ENCODE data around the gene SRSF10. TPM values are rescaled to one million over a fixed set of nuclear protein-coding genes. Genes with fewer than 3 reads are reported as not detected.
A peak's percentile ranks its signal among the peaks of the same experiment; 100 is the strongest.

Gene SRSF10
- total and polyA plus RNA-seq, 2 donors (not counting 1 experiment from before 2014, with no cell fraction given) = 93.5 to 113 TPM

DNA sequence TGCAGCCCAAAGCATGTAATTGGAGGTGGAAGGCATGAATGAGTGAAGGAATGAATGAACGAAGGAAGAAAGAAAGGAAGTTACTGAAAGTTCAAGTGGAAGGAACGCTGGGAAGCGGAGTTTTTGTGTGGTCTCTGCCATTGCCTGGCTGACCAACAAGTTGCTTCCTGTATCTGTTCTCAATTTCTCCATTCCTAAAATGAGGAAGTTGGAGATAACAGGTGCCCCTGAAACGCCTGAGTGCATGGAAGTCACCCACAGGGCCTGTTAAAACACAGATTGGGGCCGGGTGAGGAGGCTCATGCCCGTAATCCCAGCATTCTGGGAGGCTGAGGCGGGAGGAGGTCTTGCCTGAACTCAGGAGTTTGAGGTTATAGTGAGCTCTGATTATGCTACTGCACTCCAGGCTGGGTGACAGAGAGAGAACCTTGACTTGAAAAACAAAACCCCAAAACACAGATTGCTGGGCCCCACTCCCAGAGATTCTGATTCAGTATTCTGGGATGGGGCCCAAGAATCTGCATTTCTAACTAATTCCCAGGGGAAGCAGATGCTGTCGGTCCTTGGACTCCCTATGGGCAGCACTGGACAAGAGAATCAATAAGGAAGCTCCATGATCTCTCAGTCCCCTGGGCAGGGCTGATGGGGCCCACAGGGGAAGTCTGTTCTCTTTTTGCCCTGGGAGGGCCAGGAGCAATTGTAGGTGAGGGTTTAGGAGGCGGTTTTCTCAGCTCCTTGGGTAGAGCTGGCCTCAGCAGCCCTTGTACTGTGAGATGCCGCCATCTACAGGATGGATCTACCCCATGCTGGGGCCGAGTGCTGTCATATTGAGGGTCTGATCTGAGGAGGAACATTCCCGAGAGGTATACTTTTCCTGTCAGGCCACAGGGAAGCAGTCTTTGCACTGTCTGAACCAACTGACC is 63.7 kb downstream of the SRSF10 start:
- Histone ChIP-seq H3K36me3 (ENCODE audit: control insufficient read depth, insufficient read depth, low read length) (no peaks in the 10 kb centered on the region), H3K4me2 (ENCODE audit: extremely low read depth, insufficient read depth, low read length) (no peak overlapping the region), H4K20me1 (ENCODE audit: control insufficient read depth, extremely low read depth, insufficient read depth, low read length) (no peaks in the 10 kb centered on the region), H3K27me3 (ENCODE audit: control insufficient read depth, insufficient read depth, low read length) (no peaks in the 10 kb centered on the region), H3K9me3 (ENCODE audit: control insufficient read depth, insufficient read depth, low read depth, low read length) (no peaks in the 10 kb centered on the region), H3K9ac (ENCODE audit: insufficient read depth, low read length) (no peak overlapping the region), H3K27ac (ENCODE audit: insufficient read depth, low read length) (no peak overlapping the region), H3K4me3 (replicated peaks in 1 of 4; ENCODE audit: control extremely low read depth in 1 of 4, insufficient read depth in 1 of 4, low read depth in 3 of 4, low read length in 4 of 4) (no peak overlapping the region), H3K79me2 (ENCODE audit: control insufficient read depth, insufficient read depth, low read length) (no peaks in the 10 kb centered on the region), H2AFZ (ENCODE audit: low read length) (no peak overlapping the region), H3K4me1 (ENCODE audit: control insufficient read depth, extremely low read depth, insufficient read depth, low read length) (no peaks in the 10 kb centered on the region)
- DNase-seq (ENCODE audit: low read depth in 2 of 2) = peak; percentile 60 to 68
- no peak for TF ChIP-seq EZH2 (IDR thresholded peaks at IDR 0.05; ENCODE audit: low read length, missing control alignments)
- TF ChIP-seq, protein P1, sequence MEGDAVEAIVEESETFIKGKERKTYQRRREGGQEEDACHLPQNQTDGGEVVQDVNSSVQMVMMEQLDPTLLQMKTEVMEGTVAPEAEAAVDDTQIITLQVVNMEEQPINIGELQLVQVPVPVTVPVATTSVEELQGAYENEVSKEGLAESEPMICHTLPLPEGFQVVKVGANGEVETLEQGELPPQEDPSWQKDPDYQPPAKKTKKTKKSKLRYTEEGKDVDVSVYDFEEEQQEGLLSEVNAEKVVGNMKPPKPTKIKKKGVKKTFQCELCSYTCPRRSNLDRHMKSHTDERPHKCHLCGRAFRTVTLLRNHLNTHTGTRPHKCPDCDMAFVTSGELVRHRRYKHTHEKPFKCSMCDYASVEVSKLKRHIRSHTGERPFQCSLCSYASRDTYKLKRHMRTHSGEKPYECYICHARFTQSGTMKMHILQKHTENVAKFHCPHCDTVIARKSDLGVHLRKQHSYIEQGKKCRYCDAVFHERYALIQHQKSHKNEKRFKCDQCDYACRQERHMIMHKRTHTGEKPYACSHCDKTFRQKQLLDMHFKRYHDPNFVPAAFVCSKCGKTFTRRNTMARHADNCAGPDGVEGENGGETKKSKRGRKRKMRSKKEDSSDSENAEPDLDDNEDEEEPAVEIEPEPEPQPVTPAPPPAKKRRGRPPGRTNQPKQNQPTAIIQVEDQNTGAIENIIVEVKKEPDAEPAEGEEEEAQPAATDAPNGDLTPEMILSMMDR (conservative IDR thresholded peaks at IDR 0.05 in 1 of 2, IDR thresholded peaks at IDR 0.05 in 1 of 2; ENCODE audit: low read depth in 1 of 2, low read length in 2 of 2) = peak; percentile 61 to 66

- H3K9ac ChIP-seq (ENCODE audit: insufficient read depth, low read length) = no peak overlapping the region
- H3K27ac ChIP-seq (ENCODE audit: insufficient read depth, low read length) = no peak overlapping the region
- TF ChIP-seq EZH2 (IDR thresholded peaks at IDR 0.05; ENCODE audit: low read length, missing control alignments) = no peak
- TF ChIP-seq, protein P1 (conservative IDR thresholded peaks at IDR 0.05 in 1 of 2, IDR thresholded peaks at IDR 0.05 in 1 of 2; ENCODE audit: low read depth in 1 of 2, low read length in 2 of 2) = no peak
- no peaks in the 10 kb centered on the region for H3K79me2 ChIP-seq (ENCODE audit: control insufficient read depth, insufficient read depth, low read length)
- no peaks in the 10 kb centered on the region for H3K36me3 ChIP-seq (ENCODE audit: control insufficient read depth, insufficient read depth, low read length)
- H2AFZ ChIP-seq (ENCODE audit: low read length) = no peak overlapping the region
- no peaks in the 10 kb centered on the region for H3K4me1 ChIP-seq (ENCODE audit: control insufficient read depth, extremely low read depth, insufficient read depth, low read length)
- H3K4me2 ChIP-seq (ENCODE audit: extremely low read depth, insufficient read depth, low read length) = no peak overlapping the region
- no peaks in the 10 kb centered on the region for H3K9me3 ChIP-seq (ENCODE audit: control insufficient read depth, insufficient read depth, low read depth, low read length)
- no peak for DNase-seq (ENCODE audit: low read depth in 2 of 2)
- H4K20me1 ChIP-seq (ENCODE audit: control insufficient read depth, extremely low read depth, insufficient read depth, low read length) = no peaks in the 10 kb centered on the region
- no peak overlapping the region for H3K4me3 ChIP-seq (replicated peaks in 1 of 4; ENCODE audit: control extremely low read depth in 1 of 4, insufficient read depth in 1 of 4, low read depth in 3 of 4, low read length in 4 of 4)
- H3K27me3 ChIP-seq (ENCODE audit: control insufficient read depth, insufficient read depth, low read length) = no peaks in the 10 kb centered on the region
Observed at GRCh38 chr1:23915466-23915865, 64.7 kb downstream of the SRSF10 start.

DNA sequence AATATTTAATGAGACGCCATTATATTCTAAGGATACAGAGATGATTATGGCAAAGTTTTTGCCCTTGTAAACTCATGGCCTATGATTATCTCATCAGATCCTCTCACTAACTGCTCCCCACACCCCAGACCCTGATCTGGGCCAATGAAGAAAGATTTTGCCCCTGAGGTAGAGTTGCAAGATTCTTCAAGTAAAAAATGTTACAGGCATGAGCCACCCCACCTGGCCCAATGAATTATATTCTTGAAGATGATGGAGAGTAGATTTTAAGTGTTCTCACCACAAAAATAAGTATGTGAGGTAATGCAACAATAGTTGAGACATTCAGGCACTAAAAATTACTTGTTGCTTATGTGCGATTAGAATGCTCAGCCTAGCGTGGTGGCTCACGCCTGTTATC is 65.2 kb downstream of the SRSF10 start:
- H3K27me3 ChIP-seq (ENCODE audit: control insufficient read depth, insufficient read depth, low read length) = no peaks in the 10 kb centered on the region
- H3K4me1 ChIP-seq (ENCODE audit: control insufficient read depth, extremely low read depth, insufficient read depth, low read length) = no peaks in the 10 kb centered on the region
- no peak overlapping the region for H3K9ac ChIP-seq (ENCODE audit: insufficient read depth, low read length)
- TF ChIP-seq EZH2 (IDR thresholded peaks at IDR 0.05; ENCODE audit: low read length, missing control alignments) = no peak
- TF ChIP-seq, protein P1 (conservative IDR thresholded peaks at IDR 0.05 in 1 of 2, IDR thresholded peaks at IDR 0.05 in 1 of 2; ENCODE audit: low read depth in 1 of 2, low read length in 2 of 2) = no peak
- DNase-seq (ENCODE audit: low read depth in 2 of 2) = no peak
- no peaks in the 10 kb centered on the region for H3K36me3 ChIP-seq (ENCODE audit: control insufficient read depth, insufficient read depth, low read length)
- H4K20me1 ChIP-seq (ENCODE audit: control insufficient read depth, extremely low read depth, insufficient read depth, low read length) = no peaks in the 10 kb centered on the region
- H3K4me2 ChIP-seq (ENCODE audit: extremely low read depth, insufficient read depth, low read length) = no peak overlapping the region
- H3K9me3 ChIP-seq (ENCODE audit: control insufficient read depth, insufficient read depth, low read depth, low read length) = no peaks in the 10 kb centered on the region
- no peak overlapping the region for H3K4me3 ChIP-seq (replicated peaks in 1 of 4; ENCODE audit: control extremely low read depth in 1 of 4, insufficient read depth in 1 of 4, low read depth in 3 of 4, low read length in 4 of 4)
- no peaks in the 10 kb centered on the region for H3K79me2 ChIP-seq (ENCODE audit: control insufficient read depth, insufficient read depth, low read length)
- H2AFZ ChIP-seq (ENCODE audit: low read length) = no peak overlapping the region
- H3K27ac ChIP-seq (ENCODE audit: insufficient read depth, low read length) = no peak overlapping the region

Other genes starting within 250 kb of the SRSF10 start
- gene ELOA, start 236.9 kb downstream of the SRSF10 start, total RNA-seq = 15.9 and 19.3 TPM in 2 replicates
- gene ELOA, start 236.9 kb downstream of the SRSF10 start, polyA plus RNA-seq = 34.1 and 42.2 TPM in 2 replicates
- 29.5 and 40.5 TPM in 2 replicates for gene PITHD1, start 201.9 kb downstream of the SRSF10 start, total RNA-seq
- gene PITHD1, start 201.9 kb downstream of the SRSF10 start, polyA plus RNA-seq = 47.7 and 58.6 TPM in 2 replicates
- 27.5 and 29.2 TPM in 2 replicates for gene LYPLA2, start 189.2 kb downstream of the SRSF10 start, total RNA-seq
- gene LYPLA2, start 189.2 kb downstream of the SRSF10 start, polyA plus RNA-seq = 20.4 and 29.1 TPM in 2 replicates
- 14.1 and 16.0 TPM in 2 replicates for gene GALE, start 179.6 kb downstream of the SRSF10 start, total RNA-seq
- gene GALE, start 179.6 kb downstream of the SRSF10 start, polyA plus RNA-seq = 11.9 and 19.6 TPM in 2 replicates
- gene HMGCL, start 154.9 kb downstream of the SRSF10 start, total RNA-seq = 59.3 and 74.6 TPM in 2 replicates
- gene HMGCL, start 154.9 kb downstream of the SRSF10 start, polyA plus RNA-seq = 34.1 and 41.3 TPM in 2 replicates
- gene FUCA1, start 112.0 kb downstream of the SRSF10 start, total RNA-seq = 8.7 and 9.7 TPM in 2 replicates
- gene FUCA1, start 112.0 kb downstream of the SRSF10 start, polyA plus RNA-seq = 4.1 and 5.9 TPM in 2 replicates
- not detected in 2 replicates for gene CNR2, start 67.0 kb downstream of the SRSF10 start, total RNA-seq
- gene CNR2, start 67.0 kb downstream of the SRSF10 start, polyA plus RNA-seq = not detected in 2 replicates
- 84.4 and 91.7 TPM in 2 replicates for gene PNRC2, start 20.5 kb downstream of the SRSF10 start, total RNA-seq
- gene PNRC2, start 20.5 kb downstream of the SRSF10 start, polyA plus RNA-seq = 86.6 and 96.6 TPM in 2 replicates
- gene MYOM3, start 131.8 kb upstream of the SRSF10 start, total RNA-seq = not detected in 2 replicates
- not detected in 2 replicates for gene MYOM3, start 131.8 kb upstream of the SRSF10 start, polyA plus RNA-seq
- gene IL22RA1, start 162.8 kb upstream of the SRSF10 start, total RNA-seq = under 0.01 TPM in 1 of 2 replicates, not detected in the other
- 0.03 and 0.06 TPM in 2 replicates for gene IL22RA1, start 162.8 kb upstream of the SRSF10 start, polyA plus RNA-seq
- under 0.01 TPM in 1 of 2 replicates, not detected in the other for gene IFNLR1, start 207.0 kb upstream of the SRSF10 start, total RNA-seq
- gene IFNLR1, start 207.0 kb upstream of the SRSF10 start, polyA plus RNA-seq = 0.02 TPM in 1 of 2 replicates, not detected in the other

Measured in fibroblast of lung (primary cell).